Activated CD8-positive, alpha-beta T cell treated with anti-CD3 and anti-CD28 coated beads for 36 hours (primary cell): Measurements from ENCODE around the gene DNM3. TPM values are rescaled to one million over a fixed set of nuclear protein-coding genes. Genes with fewer than 3 reads are reported as not detected.

Experiments used
- ATAC-seq: fragments of 200-7000 bp; cut with Tn5 transposase; one replicate; pipeline ENCODE4 v1.10.0; 2021; ENCODE audit warnings: mild to moderate bottlenecking, moderate library complexity
- CTCF ChIA-PET: fragments of 350-600 bp; sonication (Branson Sonifier 250); formaldehyde crosslinking; loops from one replicate; lab custom pipeline; 2021; ENCODE audit warnings: antibody characterized with exemption; lab: Charles Lee
- POLR2A ChIA-PET: fragments of 350-600 bp; sonication (Branson Sonifier 250); formaldehyde crosslinking; loops from one replicate; lab custom pipeline; 2021; ENCODE audit warnings: antibody characterized with exemption; lab: Charles Lee
- DNase-seq: peaks from one replicate; pipeline ENCODE4 v3.0.0-alpha.2; 2020
- H3K27ac Mint-ChIP-seq: one replicate; pipeline ENCODE4 v1.8.0; 2021; ENCODE audit warnings: mild to moderate bottlenecking, mixed read lengths
- H3K27me3 Mint-ChIP-seq: one replicate; pipeline ENCODE4 v1.8.0; 2021; ENCODE audit warnings: mixed read lengths
- H3K36me3 Mint-ChIP-seq: one replicate; pipeline ENCODE4 v1.8.0; 2021; ENCODE audit warnings: low read depth, mixed read lengths
- H3K4me1 Mint-ChIP-seq: one replicate; pipeline ENCODE4 v1.8.0; 2021; ENCODE audit warnings: low read depth, mixed read lengths
- H3K4me3 Mint-ChIP-seq: one replicate; pipeline ENCODE4 v1.8.0; 2021; ENCODE audit warnings: mild to moderate bottlenecking, moderate library complexity, mixed read lengths
- H3K9me3 Mint-ChIP-seq: one replicate; pipeline ENCODE4 v1.8.0; 2021; ENCODE audit warnings: mixed read lengths
- CTCF ChIP-seq: fragments of 200-600 bp; IDR thresholded peaks from one replicate; pipeline ENCODE4 v1.8.0; 2022; ENCODE audit warnings: antibody characterized with exemption, mild to moderate bottlenecking
- intact Hi-C: fragments of 100-400 bp; cut with micrococcal nuclease; formaldehyde crosslinking; loops from one replicate; pipeline ENCODE4 v1.10.0; 2022
- total RNA-seq, 2 experiments: library from RNA; stranded (reverse); gene quantifications; one replicate each; pipeline ENCODE4 v1.2.3, GENCODE V29; 2021

Gene DNM3
- total RNA-seq, 2 experiments from 2014 or later = 0.58 to 1.1 TPM

- Mint-ChIP-seq H3K27ac (no peak overlapping the region), H3K27me3 (no peaks in the 10 kb centered on the region), H3K4me1 (peaks cover 24% of the 10 kb centered on the region), H3K36me3 (no peaks in the 10 kb centered on the region), H3K4me3 (no peak overlapping the region), H3K9me3 (no peaks in the 10 kb centered on the region)
- CTCF ChIA-PET = interaction anchor here (1.0 kb wide), 1 partner anchor 382 kb away, joined by 3 read pairs; no protein-coding TSS in a partner anchor
- POLR2A ChIA-PET = interaction anchor here (1.7 kb wide), 1 partner anchor 10 kb away, joined by 8 read pairs; no protein-coding TSS in a partner anchor
- DNase-seq (no peak), ATAC-seq (no peak)
- intact Hi-C loops = no loop called here
- no peak for TF ChIP-seq CTCF
Measured at GRCh38 chr1:172384656-172385055, 543.4 kb downstream of the DNM3 start.

- Mint-ChIP-seq H3K4me3 (no peak overlapping the region), H3K9me3 (no peaks in the 10 kb centered on the region), H3K27me3 (no peaks in the 10 kb centered on the region), H3K36me3 (no peaks in the 10 kb centered on the region), H3K27ac (no peak overlapping the region), H3K4me1 (peaks cover 15% of the 10 kb centered on the region)
- ATAC-seq = no peak
- DNase-seq = no peak
- POLR2A ChIA-PET = interaction anchor here (1.0 to 1.7 kb wide), 2 partner anchors 8 to 27 kb away, joined by 3 to 8 read pairs; no protein-coding TSS in a partner anchor
- intact Hi-C loops = no loop called here
- no peak for TF ChIP-seq CTCF
- CTCF ChIA-PET = interaction anchor here (0.8 to 1.4 kb wide), 3 partner anchors 10 to 295 kb away, joined by 3 to 8 read pairs (median 3); no protein-coding TSS in a partner anchor
Measured at GRCh38 chr1:172386046-172386445, 544.7 kb downstream of the DNM3 start.

GRCh38 chr1:172388490-172388889 is 547.2 kb downstream of the DNM3 start:
- TF ChIP-seq CTCF = no peak
- CTCF ChIA-PET = no interaction called here
- POLR2A ChIA-PET = no interaction called here
- DNase-seq (no peak), ATAC-seq (no peak)
- no peaks in the 10 kb centered on the region for H3K36me3 Mint-ChIP-seq
- intact Hi-C loops = no loop called here
- H3K4me1 Mint-ChIP-seq = peaks cover 15% of the 10 kb centered on the region
- no peak overlapping the region for H3K27ac Mint-ChIP-seq
- H3K4me3 Mint-ChIP-seq = no peak overlapping the region
- H3K9me3 Mint-ChIP-seq = no peaks in the 10 kb centered on the region
- no peaks in the 10 kb centered on the region for H3K27me3 Mint-ChIP-seq

- ChIA-PET POLR2A (no interaction called here), CTCF (interaction anchor here (1.1 to 2.0 kb wide), 3 partner anchors 9 to 388 kb away, joined by 3 to 9 read pairs (median 5); no protein-coding TSS in a partner anchor)
- intact Hi-C loops = loop anchor here (10.0 kb wide), 3 partner anchors 115 to 385 kb away; no protein-coding TSS in a partner anchor
- Mint-ChIP-seq H3K4me1 (peaks cover 32% of the 10 kb centered on the region), H3K27ac (no peak overlapping the region), H3K4me3 (no peak overlapping the region), H3K9me3 (no peaks in the 10 kb centered on the region), H3K36me3 (no peaks in the 10 kb centered on the region), H3K27me3 (no peaks in the 10 kb centered on the region)
- TF ChIP-seq CTCF = no peak
- ATAC-seq (no peak), DNase-seq (no peak)
Measured at GRCh38 chr1:172390301-172390682, 549.0 kb downstream of the DNM3 start.

GRCh38 chr1:172390683-172391551 is 549.6 kb downstream of the DNM3 start:
- no peak for DNase-seq
- peak overlapping the region; percentile 30 for H3K27ac Mint-ChIP-seq
- CTCF ChIA-PET = interaction anchor here (1.0 to 2.0 kb wide), 4 partner anchors 8 to 389 kb away, joined by 3 to 9 read pairs (median 4); partner anchors contain the start of gene PIGC
- intact Hi-C loops = loop anchor here (10.0 kb wide), 3 partner anchors 116 to 386 kb away; no protein-coding TSS in a partner anchor
- no peak for TF ChIP-seq CTCF
- H3K27me3 Mint-ChIP-seq = no peaks in the 10 kb centered on the region
- POLR2A ChIA-PET = interaction anchor here (0.5 kb wide), 1 partner anchor 32 kb away, joined by 3 read pairs; no protein-coding TSS in a partner anchor
- no peak for ATAC-seq
- H3K4me1 Mint-ChIP-seq = peaks cover 38% of the 10 kb centered on the region
- H3K36me3 Mint-ChIP-seq = no peaks in the 10 kb centered on the region
- H3K9me3 Mint-ChIP-seq = no peaks in the 10 kb centered on the region
- no peak overlapping the region for H3K4me3 Mint-ChIP-seq
